Smooth muscle cell (in vitro differentiated cells): ENCODE data around the gene SORL1-AS1.

Source experiments
- DNase-seq: peaks from one replicate; lab custom pipeline; 2025; ENCODE audit not compliant: unreplicated experiment; lab: John Stamatoyannopoulos, UW
- H2AFZ ChIP-seq: fragments of 200-600 bp; sonication (generic); 2 replicates; pipeline ENCODE4 v1.6.0; 2016; ENCODE audit warnings: antibody characterized with exemption, low read depth, mild to moderate bottlenecking
- H3F3A ChIP-seq: fragments of 200-600 bp; sonication (generic); 2 replicates; pipeline ENCODE4 v1.6.0; 2017; ENCODE audit warnings: antibody characterized with exemption, low read depth
- H3K27ac ChIP-seq: fragments of 200-600 bp; sonication (generic); 2 replicates; pipeline ENCODE4 v1.5.1; 2016; ENCODE audit warnings: low read depth, mild to moderate bottlenecking
- H3K27me3 ChIP-seq: fragments of 200-600 bp; sonication (generic); 2 replicates; pipeline ENCODE4 v1.6.1; 2016; ENCODE audit warnings: low read depth, mild to moderate bottlenecking
- H3K36me3 ChIP-seq: fragments of 200-600 bp; sonication (generic); 2 replicates; pipeline ENCODE4 v1.5.1; 2016; ENCODE audit warnings: low read depth
- H3K4me1 ChIP-seq: fragments of 200-600 bp; sonication (generic); 2 replicates; pipeline ENCODE4 v1.5.1; 2016; ENCODE audit warnings: low read depth
- H3K4me2 ChIP-seq: fragments of 200-600 bp; sonication (generic); 2 replicates; pipeline ENCODE4 v1.6.0; 2016; ENCODE audit warnings: mild to moderate bottlenecking
- H3K4me3 ChIP-seq: fragments of 200-600 bp; sonication (generic); 2 replicates; pipeline ENCODE4 v1.5.1; 2016; ENCODE audit warnings: mild to moderate bottlenecking
- H3K79me2 ChIP-seq: fragments of 200-600 bp; sonication (generic); 2 replicates; pipeline ENCODE4 v1.6.0; 2016; ENCODE audit warnings: low read depth, mild to moderate bottlenecking
- H3K9ac ChIP-seq: fragments of 200-600 bp; sonication (generic); 2 replicates; pipeline ENCODE4 v1.6.0; 2016; ENCODE audit warnings: low read depth
- H3K9me3 ChIP-seq: fragments of 200-600 bp; sonication (generic); replicated peaks from 2 replicates; pipeline ENCODE4 v1.5.1; 2016; ENCODE audit warnings: low read depth
- H4K20me1 ChIP-seq: fragments of 200-600 bp; sonication (generic); 2 replicates; pipeline ENCODE4 v1.6.0; 2016; ENCODE audit warnings: low read depth
- WGBS: methylation state at CpG from one replicate; pipeline ENCODE4 v1.1.7; 2016; ENCODE audit warnings: low lambda C conversion rate; 5-methylcytosine and 5-hydroxymethylcytosine counted together
- TF ChIP-seq, protein P1 (sequence below): fragments of 200-600 bp; sonication (generic); IDR thresholded peaks from 2 replicates; pipeline ENCODE4 v1.5.1; 2017; ENCODE audit warnings: borderline replicate concordance, mild to moderate bottlenecking, antibody characterized with exemption; ENCODE audit not compliant: insufficient read depth, poor library complexity, severe bottlenecking

SORL1-AS1 gene

GRCh38 chr11:121417607-121418006 lies 35.2 kb downstream of the SORL1-AS1 start:
- TF ChIP-seq, protein P1, sequence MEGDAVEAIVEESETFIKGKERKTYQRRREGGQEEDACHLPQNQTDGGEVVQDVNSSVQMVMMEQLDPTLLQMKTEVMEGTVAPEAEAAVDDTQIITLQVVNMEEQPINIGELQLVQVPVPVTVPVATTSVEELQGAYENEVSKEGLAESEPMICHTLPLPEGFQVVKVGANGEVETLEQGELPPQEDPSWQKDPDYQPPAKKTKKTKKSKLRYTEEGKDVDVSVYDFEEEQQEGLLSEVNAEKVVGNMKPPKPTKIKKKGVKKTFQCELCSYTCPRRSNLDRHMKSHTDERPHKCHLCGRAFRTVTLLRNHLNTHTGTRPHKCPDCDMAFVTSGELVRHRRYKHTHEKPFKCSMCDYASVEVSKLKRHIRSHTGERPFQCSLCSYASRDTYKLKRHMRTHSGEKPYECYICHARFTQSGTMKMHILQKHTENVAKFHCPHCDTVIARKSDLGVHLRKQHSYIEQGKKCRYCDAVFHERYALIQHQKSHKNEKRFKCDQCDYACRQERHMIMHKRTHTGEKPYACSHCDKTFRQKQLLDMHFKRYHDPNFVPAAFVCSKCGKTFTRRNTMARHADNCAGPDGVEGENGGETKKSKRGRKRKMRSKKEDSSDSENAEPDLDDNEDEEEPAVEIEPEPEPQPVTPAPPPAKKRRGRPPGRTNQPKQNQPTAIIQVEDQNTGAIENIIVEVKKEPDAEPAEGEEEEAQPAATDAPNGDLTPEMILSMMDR: no peak
- Histone ChIP-seq H3F3A (no peaks in the 10 kb centered on the region), H3K4me1 (no peaks in the 10 kb centered on the region), H3K36me3 (no peaks in the 10 kb centered on the region), H4K20me1 (no peaks in the 10 kb centered on the region), H3K4me2 (no peak overlapping the region), H3K27me3 (no peaks in the 10 kb centered on the region), H3K79me2 (no peaks in the 10 kb centered on the region), H3K9me3 (no peaks in the 10 kb centered on the region), H2AFZ (no peak overlapping the region), H3K9ac (no peak overlapping the region), H3K27ac (no peak overlapping the region), H3K4me3 (no peak overlapping the region)
- 80% methylated on average over 2 of the region's 2 CpGs for WGBS
- no peak for DNase-seq

DNA sequence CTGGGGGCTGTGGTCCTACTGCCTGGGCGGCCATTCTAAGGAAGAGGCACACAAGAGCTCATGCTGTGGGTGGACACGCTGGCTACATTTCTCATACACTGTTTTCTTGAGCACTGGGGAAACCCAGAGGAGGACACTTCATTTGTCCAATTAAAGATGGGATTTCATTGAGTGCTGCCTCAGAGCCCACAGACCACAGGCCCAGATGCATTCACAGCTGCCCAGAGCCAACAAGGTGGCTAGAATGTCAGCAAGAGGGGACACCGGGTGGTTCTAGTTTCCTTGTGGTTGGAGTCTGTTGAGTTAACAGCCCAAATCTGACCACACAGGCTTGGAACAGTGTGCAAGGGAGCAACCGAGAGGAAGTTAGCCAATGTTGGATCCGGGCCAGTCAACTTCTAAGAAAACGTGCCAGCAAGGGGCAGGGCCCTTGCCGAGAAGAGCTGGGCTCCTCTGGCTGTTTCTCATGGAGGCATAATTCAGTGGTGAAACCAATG lies 35.7 kb downstream of the SORL1-AS1 start:
- Histone ChIP-seq H3K27ac (no peak overlapping the region), H3K9ac (no peak overlapping the region), H3K4me2 (no peak overlapping the region), H2AFZ (no peak overlapping the region), H3K9me3 (no peaks in the 10 kb centered on the region), H4K20me1 (no peaks in the 10 kb centered on the region), H3K36me3 (no peaks in the 10 kb centered on the region), H3F3A (no peaks in the 10 kb centered on the region), H3K27me3 (no peaks in the 10 kb centered on the region), H3K4me1 (no peaks in the 10 kb centered on the region), H3K79me2 (no peaks in the 10 kb centered on the region), H3K4me3 (no peak overlapping the region)
- TF ChIP-seq, protein P1: no peak
- no peak for DNase-seq
- WGBS: 62% methylated on average over 7 of the region's 7 CpGs

GRCh38 chr11:121415856-121416255 lies 36.9 kb downstream of the SORL1-AS1 start:
- no peaks in the 10 kb centered on the region for H3K9me3 ChIP-seq
- H3K27me3 ChIP-seq: no peaks in the 10 kb centered on the region
- H3K36me3 ChIP-seq: no peaks in the 10 kb centered on the region
- no peaks in the 10 kb centered on the region for H3F3A ChIP-seq
- H3K27ac ChIP-seq: no peak overlapping the region
- H2AFZ ChIP-seq: no peak overlapping the region
- H3K79me2 ChIP-seq: no peaks in the 10 kb centered on the region
- WGBS: 0% methylated on average over 1 of the region's 1 CpG
- no peak overlapping the region for H3K9ac ChIP-seq
- no peaks in the 10 kb centered on the region for H4K20me1 ChIP-seq
- TF ChIP-seq, protein P1: no peak
- no peak overlapping the region for H3K4me3 ChIP-seq
- no peaks in the 10 kb centered on the region for H3K4me1 ChIP-seq
- DNase-seq: no peak
- no peak overlapping the region for H3K4me2 ChIP-seq

GRCh38 chr11:121414141-121414913 lies 38.4 kb downstream of the SORL1-AS1 start:
- no peaks in the 10 kb centered on the region for H3K79me2 ChIP-seq
- TF ChIP-seq, protein P1: no peak
- no peaks in the 10 kb centered on the region for H3K36me3 ChIP-seq
- DNase-seq: no peak
- no peaks in the 10 kb centered on the region for H3K9me3 ChIP-seq
- H2AFZ ChIP-seq: no peak overlapping the region
- no peak overlapping the region for H3K27ac ChIP-seq
- no peak overlapping the region for H3K9ac ChIP-seq
- H4K20me1 ChIP-seq: no peaks in the 10 kb centered on the region
- H3K4me2 ChIP-seq: no peak overlapping the region
- H3K4me3 ChIP-seq: no peak overlapping the region
- no peaks in the 10 kb centered on the region for H3F3A ChIP-seq
- WGBS: 92% methylated on average over 2 of the region's 2 CpGs
- H3K4me1 ChIP-seq: no peaks in the 10 kb centered on the region
- no peaks in the 10 kb centered on the region for H3K27me3 ChIP-seq
